ENCODE data around the gene SLC25A4.

The SLC25A4 gene

DNA sequence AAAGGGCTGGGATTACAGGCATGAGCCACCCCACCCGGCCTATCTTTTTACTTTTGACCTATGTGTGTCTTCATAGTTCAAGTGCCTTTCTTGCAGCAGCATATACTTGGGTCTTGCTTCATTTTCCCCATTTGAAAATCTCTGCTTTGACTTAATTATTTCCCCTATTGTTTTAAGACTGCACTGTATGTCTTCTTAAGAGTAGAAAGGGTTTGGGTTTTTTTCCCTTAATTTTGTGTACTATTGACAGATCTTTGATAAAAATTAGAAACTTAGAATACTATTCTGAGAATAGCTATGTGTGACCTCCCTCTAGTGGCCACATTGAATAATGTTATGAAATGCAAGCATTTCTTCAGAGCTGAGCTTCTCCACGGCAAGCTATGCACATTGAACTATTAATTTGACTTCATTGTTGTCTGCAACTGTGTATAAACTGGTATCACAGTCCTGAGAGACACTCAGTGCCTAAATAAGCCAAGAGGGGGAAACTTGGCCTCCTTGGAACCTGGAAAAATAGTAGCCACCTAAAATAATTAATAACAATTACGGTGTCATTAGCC, 8.7 kb upstream of the SLC25A4 start:
- H3K4me3 Mint-ChIP-seq, result no peak overlapping the region
- no peaks in the 10 kb centered on the region for H3K9me3 Mint-ChIP-seq
- H3K27me3 Mint-ChIP-seq, result peaks cover 22 to 36% of the 10 kb centered on the region in 2 donors
- H3K4me1 Mint-ChIP-seq, result no peaks in the 10 kb centered on the region
- no peak for DNase-seq
- no peak overlapping the region for H3K27ac Mint-ChIP-seq
- peak; percentile 69 to 75 for ATAC-seq (replicated peaks)
- no peaks in the 10 kb centered on the region for H3K36me3 Mint-ChIP-seq

DNA sequence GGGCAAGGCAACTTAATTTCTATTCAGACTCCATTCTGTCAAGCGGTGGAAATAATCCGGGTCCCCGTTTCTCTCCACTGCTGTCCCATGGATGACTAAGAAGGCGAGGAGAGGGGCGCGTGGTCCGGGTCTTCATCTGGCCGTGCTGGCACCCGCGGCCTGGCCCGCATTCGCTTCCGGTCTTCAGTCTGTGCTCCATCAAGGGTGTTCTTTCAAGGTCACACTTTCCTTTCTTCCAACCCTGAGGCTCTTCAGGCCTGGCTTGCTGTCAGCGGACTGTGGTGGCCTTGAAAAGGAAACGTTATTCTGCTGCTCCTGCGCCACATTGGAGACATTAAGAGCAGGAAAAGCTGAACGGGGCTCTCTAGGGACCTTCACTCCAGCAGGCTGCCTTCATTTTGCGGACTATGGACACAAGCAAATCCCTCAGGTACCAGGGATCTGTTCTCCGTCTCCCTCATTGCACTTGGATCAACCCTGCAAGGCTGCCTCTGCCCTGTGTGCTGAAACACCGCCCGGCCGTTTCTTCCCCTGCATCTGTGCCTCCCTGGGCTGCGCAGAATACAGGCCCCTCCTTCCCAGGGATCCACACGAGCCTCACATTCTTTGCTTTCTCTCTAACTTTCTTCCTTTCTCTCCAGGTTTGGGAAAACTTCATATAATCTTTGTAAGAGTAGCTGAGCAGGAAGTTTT, 5.7 kb upstream of the SLC25A4 start:
- no peaks in the 10 kb centered on the region for H3K9me3 Mint-ChIP-seq
- DNase-seq (no peak), ATAC-seq (replicated peaks) (no peak)
- H3K27ac Mint-ChIP-seq, result no peak overlapping the region
- H3K4me1 Mint-ChIP-seq, result peaks cover 2% of the 10 kb centered on the region in 2 donors
- H3K4me3 Mint-ChIP-seq, result no peak overlapping the region
- H3K27me3 Mint-ChIP-seq, result peaks cover 15 to 19% of the 10 kb centered on the region in 2 donors
- no peaks in the 10 kb centered on the region for H3K36me3 Mint-ChIP-seq

DNA sequence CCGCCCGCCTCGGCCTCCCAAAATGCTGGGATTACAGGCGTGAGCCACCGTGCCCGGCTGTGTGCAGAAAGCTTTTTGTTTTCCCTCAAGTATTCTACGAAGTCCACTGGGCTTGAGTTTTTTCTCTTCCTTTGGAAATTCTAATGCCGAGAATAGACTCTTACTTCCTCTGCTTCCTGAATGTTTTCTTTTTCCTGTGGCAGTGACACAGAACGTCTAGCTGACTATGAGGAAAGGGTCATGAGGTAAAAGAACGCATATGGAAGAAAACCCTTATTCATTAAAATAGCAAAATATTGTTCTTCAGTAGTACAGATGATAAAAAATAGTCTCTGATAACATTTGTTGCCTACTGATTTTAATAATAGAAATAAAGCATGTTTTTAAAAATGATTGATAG, 4.9 kb upstream of the SLC25A4 start:
- peaks cover 15 to 19% of the 10 kb centered on the region in 2 donors for H3K27me3 Mint-ChIP-seq
- no peaks in the 10 kb centered on the region for H3K9me3 Mint-ChIP-seq
- ATAC-seq (replicated peaks), result no peak
- DNase-seq, result no peak
- H3K4me1 Mint-ChIP-seq, result peaks cover 5 to 7% of the 10 kb centered on the region in 2 donors
- no peak overlapping the region for H3K27ac Mint-ChIP-seq
- no peak overlapping the region for H3K4me3 Mint-ChIP-seq
- H3K36me3 Mint-ChIP-seq, result no peaks in the 10 kb centered on the region

DNA sequence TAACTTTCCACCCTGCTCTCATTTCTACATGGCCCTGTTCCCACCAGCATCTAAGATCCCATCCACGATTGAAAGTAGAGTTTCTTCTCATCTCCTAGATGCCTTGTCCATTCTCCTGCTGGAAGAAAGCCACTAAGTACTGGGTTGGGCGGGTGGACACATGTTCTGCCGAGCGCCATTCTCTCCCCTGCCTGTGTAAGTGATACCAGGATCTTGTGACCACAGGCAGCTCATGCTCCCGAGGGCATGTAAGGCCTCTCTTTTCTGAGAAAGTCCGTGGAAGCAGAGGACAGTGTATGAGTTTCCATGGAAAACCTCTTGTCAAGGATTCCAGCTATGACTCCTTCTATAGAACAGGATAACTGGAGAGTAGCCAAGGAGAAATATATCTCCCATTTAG, 3.3 kb upstream of the SLC25A4 start:
- Mint-ChIP-seq H3K27me3 (peaks cover 15 to 19% of the 10 kb centered on the region in 2 donors), H3K4me1 (peaks cover 10 to 14% of the 10 kb centered on the region in 2 donors), H3K27ac (no peak overlapping the region), H3K4me3 (no peak overlapping the region), H3K9me3 (no peaks in the 10 kb centered on the region), H3K36me3 (no peaks in the 10 kb centered on the region)
- DNase-seq (no peak), ATAC-seq (replicated peaks) (no peak)

DNA sequence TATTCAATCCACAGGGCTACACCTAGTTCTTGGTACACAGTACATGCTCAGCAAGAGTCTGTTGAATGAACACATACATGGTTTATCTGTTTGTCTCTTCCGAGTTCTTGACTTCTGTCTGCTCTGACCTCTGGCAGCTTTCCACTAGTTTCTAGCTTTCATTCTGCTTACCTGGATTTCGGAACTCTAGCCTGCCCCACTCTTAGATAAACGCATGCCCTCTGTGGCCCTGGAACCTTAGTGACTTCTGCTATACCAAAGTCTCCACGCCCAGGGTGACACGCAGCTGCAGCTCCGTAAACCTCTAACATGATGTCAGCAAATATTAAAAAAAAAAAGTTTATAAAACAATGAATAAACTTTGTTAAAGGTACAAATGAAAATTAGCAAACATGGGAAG, 1.3 kb upstream of the SLC25A4 start:
- Mint-ChIP-seq H3K27me3 (peaks cover 15 to 19% of the 10 kb centered on the region in 2 donors), H3K9me3 (no peaks in the 10 kb centered on the region), H3K27ac (no peak overlapping the region), H3K36me3 (peaks cover 4 to 9% of the 10 kb centered on the region in 2 donors), H3K4me3 (no peak overlapping the region), H3K4me1 (peaks cover 14 to 22% of the 10 kb centered on the region in 2 donors)
- no peak for ATAC-seq (replicated peaks)
- DNase-seq, result no peak

DNA sequence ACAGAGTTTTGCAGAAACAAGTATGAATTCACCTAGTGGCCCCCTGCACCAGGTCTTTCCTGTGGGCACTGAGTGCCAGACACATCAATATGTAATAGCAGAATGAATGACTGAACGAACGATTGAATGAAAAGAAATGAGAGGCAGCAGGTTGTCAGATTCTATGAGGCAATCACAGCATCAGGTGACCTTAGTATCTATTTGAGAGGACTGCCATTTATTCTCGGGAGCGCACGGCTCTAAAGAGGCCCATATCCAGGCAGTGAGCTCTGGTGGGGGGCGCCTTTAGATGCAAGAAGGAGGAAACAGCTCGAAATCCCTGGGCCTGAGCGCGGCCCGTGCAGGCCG, 528 bp upstream of the SLC25A4 start:
- DNase-seq (no peak), ATAC-seq (replicated peaks) (peak; percentile 39 to 40)
- H3K4me1 Mint-ChIP-seq, result peaks cover 14 to 22% of the 10 kb centered on the region in 2 donors
- peak overlapping the region; percentile 94 for H3K27ac Mint-ChIP-seq
- H3K27me3 Mint-ChIP-seq, result peaks cover 12 to 18% of the 10 kb centered on the region in 2 donors
- H3K9me3 Mint-ChIP-seq, result no peaks in the 10 kb centered on the region
- peaks cover 5 to 10% of the 10 kb centered on the region in 2 donors for H3K36me3 Mint-ChIP-seq
- peak overlapping the region; percentile 84 to 91 for H3K4me3 Mint-ChIP-seq

DNA sequence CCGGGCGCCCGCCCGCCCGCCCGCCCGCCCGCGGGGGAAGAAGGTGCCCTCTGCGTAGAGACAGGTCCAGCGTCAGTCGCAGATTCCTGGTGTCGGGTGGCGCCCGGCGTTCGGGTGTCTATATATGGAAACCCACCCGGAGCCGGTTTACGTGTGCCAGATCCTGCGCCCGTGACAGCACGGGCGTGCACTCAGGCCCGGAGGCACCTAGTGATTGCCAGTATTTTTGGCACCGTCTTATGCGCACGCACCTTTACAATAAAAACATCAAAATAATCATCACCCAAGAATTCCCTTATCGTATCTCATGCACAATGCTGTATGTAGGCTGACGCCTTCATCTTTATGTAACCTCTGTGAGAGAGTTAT, 519 bp downstream of the SLC25A4 start:
- Mint-ChIP-seq H3K36me3 (peaks cover 5 to 10% of the 10 kb centered on the region in 2 donors), H3K27ac (peak overlapping the region; percentile 31), H3K9me3 (no peaks in the 10 kb centered on the region), H3K27me3 (peaks cover 6 to 7% of the 10 kb centered on the region in 2 donors), H3K4me1 (peaks cover 14 to 22% of the 10 kb centered on the region in 2 donors), H3K4me3 (peak overlapping the region; percentile 84)
- ATAC-seq (replicated peaks) (peak; percentile 28), DNase-seq (no peak)

DNA sequence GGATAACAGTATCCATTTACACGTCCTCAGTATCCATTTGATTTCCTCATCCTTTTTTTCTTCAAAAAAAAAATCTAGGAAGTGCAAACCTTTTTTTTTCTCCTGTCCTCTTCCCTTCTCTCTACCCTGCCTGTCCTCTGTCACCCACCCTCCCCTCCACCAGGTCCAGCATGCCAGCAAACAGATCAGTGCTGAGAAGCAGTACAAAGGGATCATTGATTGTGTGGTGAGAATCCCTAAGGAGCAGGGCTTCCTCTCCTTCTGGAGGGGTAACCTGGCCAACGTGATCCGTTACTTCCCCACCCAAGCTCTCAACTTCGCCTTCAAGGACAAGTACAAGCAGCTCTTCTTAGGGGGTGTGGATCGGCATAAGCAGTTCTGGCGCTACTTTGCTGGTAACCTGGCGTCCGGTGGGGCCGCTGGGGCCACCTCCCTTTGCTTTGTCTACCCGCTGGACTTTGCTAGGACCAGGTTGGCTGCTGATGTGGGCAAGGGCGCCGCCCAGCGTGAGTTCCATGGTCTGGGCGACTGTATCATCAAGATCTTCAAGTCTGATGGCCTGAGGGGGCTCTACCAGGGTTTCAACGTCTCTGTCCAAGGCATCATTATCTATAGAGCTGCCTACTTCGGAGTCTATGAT, 1.7 kb downstream of the SLC25A4 start:
- Mint-ChIP-seq H3K27ac (no peak overlapping the region), H3K36me3 (peaks cover 6 to 18% of the 10 kb centered on the region in 2 donors), H3K27me3 (peaks cover 2% of the 10 kb centered on the region in 2 donors), H3K9me3 (no peaks in the 10 kb centered on the region), H3K4me3 (no peak overlapping the region), H3K4me1 (peaks cover 14 to 22% of the 10 kb centered on the region in 2 donors)
- DNase-seq (no peak), ATAC-seq (replicated peaks) (no peak)

DNA sequence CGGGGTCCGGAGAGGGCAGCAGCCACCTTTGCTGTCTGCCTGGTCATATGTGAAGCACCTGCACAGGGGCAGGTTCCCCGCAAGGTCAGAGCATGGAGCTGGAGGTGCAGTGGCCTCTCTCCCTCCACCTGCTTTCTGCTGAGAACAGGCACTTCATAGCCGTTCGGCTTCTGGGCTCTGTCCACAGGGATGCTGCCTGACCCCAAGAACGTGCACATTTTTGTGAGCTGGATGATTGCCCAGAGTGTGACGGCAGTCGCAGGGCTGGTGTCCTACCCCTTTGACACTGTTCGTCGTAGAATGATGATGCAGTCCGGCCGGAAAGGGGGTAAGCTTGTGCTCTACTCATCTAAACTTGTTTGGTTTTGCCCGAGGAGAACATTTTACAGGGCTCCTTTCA, 2.5 kb downstream of the SLC25A4 start:
- no peak for DNase-seq
- no peak overlapping the region for H3K27ac Mint-ChIP-seq
- peaks cover 14 to 22% of the 10 kb centered on the region in 2 donors for H3K4me1 Mint-ChIP-seq
- ATAC-seq (replicated peaks), result no peak
- H3K4me3 Mint-ChIP-seq, result no peak overlapping the region
- H3K36me3 Mint-ChIP-seq, result peaks cover 6 to 18% of the 10 kb centered on the region in 2 donors
- H3K27me3 Mint-ChIP-seq, result no peaks in the 10 kb centered on the region
- H3K9me3 Mint-ChIP-seq, result no peaks in the 10 kb centered on the region

DNA sequence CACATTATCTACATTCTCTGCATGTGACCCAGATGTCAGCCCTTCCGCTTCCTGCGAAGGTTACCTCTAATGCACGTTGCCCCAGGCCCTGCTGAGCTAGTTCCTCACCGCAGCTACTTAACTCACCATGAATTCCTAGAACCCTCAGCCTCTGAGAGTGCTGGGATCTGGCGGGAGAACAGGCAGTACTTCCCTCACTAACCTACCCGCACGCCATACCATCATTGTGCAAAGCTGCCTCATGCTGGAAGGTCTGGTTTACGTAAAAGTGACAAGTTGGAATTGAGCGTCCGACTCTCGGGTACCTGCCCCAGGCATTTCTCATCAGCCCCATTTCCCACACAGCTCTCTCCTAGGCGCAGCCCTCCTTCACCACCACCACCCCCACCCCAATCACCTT, 6.3 kb downstream of the SLC25A4 start:
- Mint-ChIP-seq H3K27me3 (no peaks in the 10 kb centered on the region), H3K36me3 (peaks cover 19 to 40% of the 10 kb centered on the region in 2 donors), H3K27ac (no peak overlapping the region)

DNA sequence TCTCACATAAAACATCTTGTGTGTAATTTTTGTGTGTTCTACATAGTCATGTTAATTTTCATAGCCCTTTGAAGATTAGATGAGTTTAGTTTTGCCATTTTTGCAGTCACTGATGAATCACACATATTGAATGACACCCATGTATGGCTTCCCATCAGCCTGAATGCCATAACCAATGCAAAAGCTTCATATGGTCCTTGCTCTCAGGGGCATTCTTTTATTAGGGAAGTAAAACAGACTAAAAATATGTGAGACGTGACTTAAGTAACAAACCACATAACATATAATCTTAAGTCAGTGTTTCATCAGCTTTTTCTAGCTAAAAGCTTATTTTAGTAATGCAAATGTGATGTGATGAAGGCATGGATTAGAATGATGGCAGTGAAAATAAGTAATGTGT, 8.2 kb downstream of the SLC25A4 start:
- H3K36me3 Mint-ChIP-seq, result peaks cover 23 to 48% of the 10 kb centered on the region in 2 donors
- H3K4me3 Mint-ChIP-seq, result no peak overlapping the region

More for the DNA sequence above, 6.3 kb downstream of the SLC25A4 start:
- peaks cover 4 to 13% of the 10 kb centered on the region in 2 donors for H3K4me1 Mint-ChIP-seq
- ATAC-seq (replicated peaks) (no peak), DNase-seq (no peak)
- no peaks in the 10 kb centered on the region for H3K9me3 Mint-ChIP-seq
- no peak overlapping the region for H3K4me3 Mint-ChIP-seq

DNA sequence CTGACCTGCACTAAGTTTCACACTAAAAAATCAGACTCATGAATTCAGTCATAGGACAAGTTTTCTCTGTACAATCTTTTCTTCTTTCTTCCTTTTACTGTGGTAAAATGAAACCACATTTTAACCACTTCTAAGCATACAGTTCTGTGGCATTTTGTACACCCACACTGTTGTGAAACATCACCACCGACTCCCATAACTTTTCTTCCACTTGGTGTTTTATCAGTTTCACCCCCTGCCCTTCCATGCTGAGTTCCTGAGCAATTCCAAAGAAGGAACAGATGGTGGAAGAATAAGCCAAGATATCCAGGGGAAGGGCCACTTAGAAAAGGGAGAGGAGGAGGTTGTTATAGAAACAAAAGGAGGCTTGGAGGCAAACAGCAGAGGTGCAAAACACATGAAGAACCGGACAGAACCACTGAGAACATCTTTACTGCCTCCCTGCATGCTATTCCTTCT, 22.6 kb downstream of the SLC25A4 start:
- no peaks in the 10 kb centered on the region for H3K9me3 Mint-ChIP-seq
- H3K4me3 Mint-ChIP-seq, result peak overlapping the region in 1 of 2 donors; percentile 5
- peaks cover 15 to 34% of the 10 kb centered on the region in 2 donors for H3K36me3 Mint-ChIP-seq
- H3K4me1 Mint-ChIP-seq, result peaks cover 11 to 17% of the 10 kb centered on the region in 2 donors
- H3K27ac Mint-ChIP-seq, result peak overlapping the region; percentile 16
- ATAC-seq (replicated peaks) (peak; percentile 97 to 98), DNase-seq (no peak)
- no peaks in the 10 kb centered on the region for H3K27me3 Mint-ChIP-seq

More for the DNA sequence above, 8.2 kb downstream of the SLC25A4 start:
- Mint-ChIP-seq H3K9me3 (no peaks in the 10 kb centered on the region), H3K4me1 (peaks cover 1 to 5% of the 10 kb centered on the region in 2 donors), H3K27ac (no peak overlapping the region), H3K27me3 (no peaks in the 10 kb centered on the region)
- no peak for DNase-seq
- peak in 1 of 2 donors; percentile 31 for ATAC-seq (replicated peaks)

DNA sequence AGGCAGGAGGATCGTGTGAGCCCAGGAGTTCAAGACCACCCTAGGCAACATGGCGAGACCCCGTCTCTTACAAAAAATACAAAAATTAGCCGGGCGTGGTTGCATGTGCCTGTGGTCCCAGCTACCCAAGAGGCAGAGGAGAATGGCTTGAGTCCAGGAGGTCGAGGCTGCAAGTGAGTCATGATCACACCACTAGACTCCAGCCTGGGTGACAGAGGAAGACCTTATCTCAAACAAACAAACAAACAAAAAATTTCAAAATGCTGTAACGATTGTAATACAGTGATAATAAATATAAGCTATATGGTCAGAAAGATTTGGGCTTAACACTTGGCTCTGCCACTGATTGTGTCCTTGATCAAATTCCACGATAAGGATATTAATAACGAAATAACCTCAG, 24.2 kb downstream of the SLC25A4 start:
- H3K27ac Mint-ChIP-seq, result no peak overlapping the region
- no peaks in the 10 kb centered on the region for H3K9me3 Mint-ChIP-seq
- peaks cover 17 to 30% of the 10 kb centered on the region in 2 donors for H3K36me3 Mint-ChIP-seq
- DNase-seq (no peak), ATAC-seq (replicated peaks) (no peak)
- H3K27me3 Mint-ChIP-seq, result no peaks in the 10 kb centered on the region
- peaks cover 17 to 29% of the 10 kb centered on the region in 2 donors for H3K4me1 Mint-ChIP-seq
- no peak overlapping the region for H3K4me3 Mint-ChIP-seq

DNA sequence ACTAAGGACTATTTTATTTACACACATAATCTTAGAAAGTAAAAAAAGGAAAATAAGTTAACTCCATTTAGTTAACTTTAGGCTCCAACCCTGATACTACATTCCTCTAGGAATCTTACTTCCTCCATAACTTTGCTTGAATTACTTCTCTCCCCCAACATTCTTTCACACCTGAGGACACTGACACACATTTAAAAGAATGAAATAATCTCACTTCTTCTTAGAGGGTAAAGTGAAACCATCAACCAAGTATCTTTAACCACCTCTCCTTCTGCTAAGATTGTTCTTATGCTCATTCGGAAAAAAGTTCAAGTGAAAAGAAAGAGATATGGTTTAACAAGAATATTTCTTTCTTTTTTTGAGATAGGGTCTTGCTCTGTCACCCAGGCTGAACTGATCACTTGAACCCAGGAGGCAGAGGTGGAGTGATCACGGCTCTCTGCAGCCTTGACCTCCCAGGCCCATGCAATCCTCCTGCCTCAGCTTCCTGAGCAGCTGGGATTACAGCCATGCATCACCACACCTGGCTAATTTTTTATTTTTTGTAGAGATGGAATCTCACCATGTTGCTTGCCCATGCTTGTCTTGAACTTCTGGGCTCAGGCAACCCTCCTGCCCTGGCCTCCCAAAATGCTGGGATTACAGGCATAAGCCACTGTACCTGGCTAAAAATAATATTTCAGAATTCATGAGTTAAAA, 28.5 kb downstream of the SLC25A4 start:
- Mint-ChIP-seq H3K36me3 (peaks cover 24 to 38% of the 10 kb centered on the region in 2 donors), H3K9me3 (no peaks in the 10 kb centered on the region), H3K27ac (no peak overlapping the region), H3K4me1 (peaks cover 8 to 16% of the 10 kb centered on the region in 2 donors), H3K27me3 (no peaks in the 10 kb centered on the region), H3K4me3 (peak overlapping the region in 1 of 2 donors; percentile 50)
- DNase-seq (no peak), ATAC-seq (replicated peaks) (peak; percentile 80)
